WTC11 (cell line): ENCODE measurements around the gene SREBF1. TPM values are rescaled to one million over a fixed set of nuclear protein-coding genes. Genes with fewer than 3 reads are reported as not detected.

Source experiments
- AFF4 ChIP-seq: sonication (generic); formaldehyde crosslinking; IDR thresholded peaks from 2 replicates; pipeline ENCODE4 v1.8.1; 2023; ENCODE audit warnings: mild to moderate bottlenecking, missing genetic modification reagents, borderline replicate concordance
- E2F5 ChIP-seq: sonication (generic); formaldehyde crosslinking; IDR thresholded peaks from 2 replicates; pipeline ENCODE4 v1.8.1; 2022; ENCODE audit warnings: mild to moderate bottlenecking, moderate library complexity, missing genetic modification reagents
- ELF4 ChIP-seq: sonication (generic); formaldehyde crosslinking; IDR thresholded peaks from 2 replicates; pipeline ENCODE4 v1.8.1; 2022; ENCODE audit warnings: low read depth, mild to moderate bottlenecking, moderate library complexity, missing genetic modification reagents
- ERG ChIP-seq: fragments of 250-450 bp; sonication (Bioruptor Pico); IDR thresholded peaks from 2 replicates; pipeline ENCODE4 v1.8.0; 2021; ENCODE audit warnings: mild to moderate bottlenecking
- ESRRA ChIP-seq: sonication (generic); formaldehyde crosslinking; IDR thresholded peaks from 2 replicates; pipeline ENCODE4 v1.8.1; 2022; ENCODE audit warnings: mild to moderate bottlenecking, missing genetic modification reagents, borderline replicate concordance
- FOXJ3 ChIP-seq: sonication (generic); formaldehyde crosslinking; IDR thresholded peaks from 2 replicates; pipeline ENCODE4 v1.9.0; 2021; ENCODE audit warnings: missing genetic modification reagents, mild to moderate bottlenecking, borderline replicate concordance
- FOXP4 ChIP-seq: sonication (generic); formaldehyde crosslinking; IDR thresholded peaks from 2 replicates; pipeline ENCODE4 v1.8.0; 2022; ENCODE audit warnings: mild to moderate bottlenecking, missing genetic modification reagents
- GABPB1 ChIP-seq: sonication (generic); formaldehyde crosslinking; IDR thresholded peaks from 2 replicates; pipeline ENCODE4 v1.8.1; 2023; ENCODE audit warnings: mild to moderate bottlenecking, missing genetic modification reagents
- GTF2I ChIP-seq: fragments of 250-450 bp; sonication (Bioruptor Pico); conservative IDR thresholded peaks from 2 replicates; pipeline ENCODE4 v1.4.0; 2021; ENCODE audit warnings: mild to moderate bottlenecking
- KAT7 ChIP-seq: sonication (generic); formaldehyde crosslinking; IDR thresholded peaks from 2 replicates; pipeline ENCODE4 v1.8.1; 2023; ENCODE audit warnings: missing genetic modification reagents, mild to moderate bottlenecking, borderline replicate concordance
- PREB ChIP-seq: sonication (generic); formaldehyde crosslinking; IDR thresholded peaks from 2 replicates; pipeline ENCODE4 v1.8.1; 2022; ENCODE audit warnings: mild to moderate bottlenecking, missing genetic modification reagents, moderate library complexity, borderline replicate concordance
- SOX15 ChIP-seq: fragments of 250-450 bp; sonication (Bioruptor Pico); IDR thresholded peaks from 2 replicates; pipeline ENCODE4 v1.9.0; 2021; ENCODE audit warnings: mild to moderate bottlenecking
- STAT6 ChIP-seq: sonication (generic); formaldehyde crosslinking; conservative IDR thresholded peaks from 2 replicates; pipeline ENCODE4 v1.8.1; 2023; ENCODE audit warnings: mild to moderate bottlenecking, low read depth, missing genetic modification reagents, moderate library complexity
- TCF7 ChIP-seq: sonication (generic); formaldehyde crosslinking; IDR thresholded peaks from 2 replicates; pipeline ENCODE4 v1.8.0; 2022; ENCODE audit warnings: mild to moderate bottlenecking, low read depth, missing genetic modification reagents, moderate library complexity
- USF2 ChIP-seq: sonication (generic); formaldehyde crosslinking; IDR thresholded peaks from 2 replicates; pipeline ENCODE4 v1.8.1; 2023; ENCODE audit warnings: mild to moderate bottlenecking, missing genetic modification reagents, moderate library complexity
- ZMAT4 ChIP-seq: fragments of 250-450 bp; sonication (Bioruptor Pico); IDR thresholded peaks from 2 replicates; pipeline ENCODE4 v1.9.0; 2021; ENCODE audit warnings: mild to moderate bottlenecking
- ZNF232 ChIP-seq: sonication (generic); formaldehyde crosslinking; IDR thresholded peaks from 2 replicates; pipeline ENCODE4 v1.8.0; 2022; ENCODE audit warnings: mild to moderate bottlenecking, missing genetic modification reagents
- ZNF281 ChIP-seq: sonication (generic); formaldehyde crosslinking; IDR thresholded peaks from 2 replicates; pipeline ENCODE4 v1.8.0; 2023; ENCODE audit warnings: mild to moderate bottlenecking, missing genetic modification reagents
- ZNF396 ChIP-seq: fragments of 250-450 bp; sonication (Bioruptor Pico); IDR thresholded peaks from 2 replicates; pipeline ENCODE4 v1.8.0; 2021; ENCODE audit warnings: mild to moderate bottlenecking, moderate library complexity, borderline replicate concordance
- ZNF416 ChIP-seq: fragments of 250-450 bp; sonication (Bioruptor Pico); IDR thresholded peaks from 2 replicates; pipeline ENCODE4 v1.9.0; 2021; ENCODE audit warnings: mild to moderate bottlenecking, inconsistent platforms
- ZNF423 ChIP-seq: fragments of 250-450 bp; sonication (Bioruptor Pico); IDR thresholded peaks from 2 replicates; pipeline ENCODE4 v2.1.2; 2022; ENCODE audit warnings: mild to moderate bottlenecking, moderate library complexity
- total RNA-seq: library from RNA; stranded (reverse); gene quantifications from 3 replicates; pipeline ENCODE4 v1.2.3, GENCODE V29; 2021

Gene SREBF1
- total RNA-seq, 1 experiment from 2014 or later, result 93.7 TPM

GRCh38 chr17:17839791-17840707, 3.3 kb upstream of the SREBF1 start (continued):
- TF ChIP-seq USF2 (peak; percentile 91), ZNF232 (CRISPR knock-in tag) (no peak), FOXJ3 (no peak), GABPB1 (CRISPR knock-in tag) (peak; percentile 34), ESRRA (CRISPR knock-in tag) (peak; percentile 47; the same call in 1 of the 2 replicates), STAT6 (CRISPR knock-in tag) (no peak), ZNF396 (CRISPR knock-in tag) (no peak), FOXP4 (CRISPR knock-in tag) (peak; percentile 77; the same call in 1 of the 2 replicates), KAT7 (CRISPR knock-in tag) (peak; percentile 61; the same call in 1 of the 2 replicates), AFF4 (CRISPR knock-in tag) (no peak), ZNF416 (CRISPR knock-in tag) (no peak), ZNF423 (CRISPR knock-in tag) (no peak), E2F5 (peak; percentile 90; the same call in 1 of the 2 replicates), ZMAT4 (CRISPR knock-in tag) (no peak), SOX15 (CRISPR knock-in tag) (no peak), PREB (CRISPR knock-in tag) (no peak), GTF2I (peak; percentile 98), ELF4 (CRISPR knock-in tag) (no peak), ERG (CRISPR knock-in tag) (no peak), TCF7 (no peak), ZNF281 (CRISPR knock-in tag) (0 out of 2 replicates have a peak, but pooled peaks have one; percentile 34)
